DND-41 (cell line): Measurements from ENCODE around the gene VASP.

Experiments used
- ATAC-seq: fragments of 200-7000 bp; cut with Tn5 transposase; 3 replicates; pipeline ENCODE4 v1.9.1; 2021; ENCODE audit warnings: low read depth; ENCODE audit not compliant: insufficient read depth
- DNase-seq: peaks from one replicate; pipeline ENCODE4 v3.0.0-alpha.2; 2020
- H2AFZ ChIP-seq: 2 replicates; pipeline ENCODE4 v1.6.0; 2012; ENCODE audit warnings: low read depth, low read length
- H3K27ac ChIP-seq: 2 replicates; pipeline ENCODE4 v1.5.1; 2012; ENCODE audit warnings: low read length, inconsistent platforms
- H3K27me3 ChIP-seq: fragments of 200-600 bp; sonication (generic); 2 replicates; pipeline ENCODE4 v1.6.0; 2012; ENCODE audit warnings: low read length, mild to moderate bottlenecking, inconsistent platforms; ENCODE audit not compliant: insufficient read depth, poor library complexity
- H3K36me3 ChIP-seq: 2 replicates; pipeline ENCODE4 v1.5.1; 2012; ENCODE audit warnings: low read length, inconsistent platforms; ENCODE audit not compliant: insufficient read depth
- H3K4me1 ChIP-seq: 2 replicates; pipeline ENCODE4 v1.5.1; 2012; ENCODE audit warnings: mild to moderate bottlenecking, low read length; ENCODE audit not compliant: insufficient read depth
- H3K4me2 ChIP-seq: 2 replicates; pipeline ENCODE4 v1.6.0; 2012; ENCODE audit warnings: mild to moderate bottlenecking, moderate library complexity, low read length, inconsistent platforms; ENCODE audit not compliant: insufficient read depth
- H3K4me3 ChIP-seq, 2 experiments: fragments of 200-600 bp in 1 of 2; shearing (Covaris generic) in 1 of 2; 2 replicates each; pipeline ENCODE4 v1.5.1; 2012 to 2016; ENCODE audit warnings: inconsistent platforms in 2 of 2, low read length in 2 of 2, mild to moderate bottlenecking in 2 of 2, low read depth in 1 of 2, moderate library complexity in 1 of 2
- H3K79me2 ChIP-seq: 2 replicates; pipeline ENCODE4 v1.6.0; 2012; ENCODE audit warnings: low read length, inconsistent platforms; ENCODE audit not compliant: insufficient read depth
- H3K9ac ChIP-seq: 2 replicates; pipeline ENCODE4 v1.6.0; 2012; ENCODE audit warnings: low read depth, mild to moderate bottlenecking, inconsistent platforms, low read length, moderate library complexity
- H3K9me3 ChIP-seq: 2 replicates; pipeline ENCODE4 v1.5.1; 2012; ENCODE audit warnings: low read length, moderate library complexity, mild to moderate bottlenecking, inconsistent platforms; ENCODE audit not compliant: insufficient read depth, severe bottlenecking
- H4K20me1 ChIP-seq: 2 replicates; pipeline ENCODE4 v1.6.0; 2012; ENCODE audit warnings: low read length; ENCODE audit not compliant: insufficient read depth
- CTCF ChIP-seq: IDR thresholded peaks from 2 replicates; pipeline ENCODE4 v1.5.1; 2012; ENCODE audit warnings: borderline replicate concordance, low read length, moderate library complexity, mild to moderate bottlenecking; ENCODE audit not compliant: poor library complexity, severe bottlenecking; ENCODE audit errors: extremely low read depth
- EZH2 ChIP-seq: IDR thresholded peaks from 3 replicates; pipeline ENCODE4 v1.6.1; 2012; ENCODE audit warnings: borderline replicate concordance, low read depth, mild to moderate bottlenecking, moderate library complexity, low read length, inconsistent platforms; ENCODE audit not compliant: severe bottlenecking

Gene VASP

GRCh38 chr19:45575216-45575615, 67.9 kb downstream of the VASP start:
- no peaks in the 10 kb centered on the region for H3K4me1 ChIP-seq
- no peak overlapping the region for H3K27ac ChIP-seq
- no peak overlapping the region for H3K4me2 ChIP-seq
- H4K20me1 ChIP-seq = no peaks in the 10 kb centered on the region
- H3K9ac ChIP-seq = no peak overlapping the region
- no peak for TF ChIP-seq EZH2
- TF ChIP-seq CTCF = no peak
- no peak for DNase-seq
- no peaks in the 10 kb centered on the region for H3K9me3 ChIP-seq
- H3K4me3 ChIP-seq = no peak overlapping the region
- no peaks in the 10 kb centered on the region for H3K27me3 ChIP-seq
- H3K79me2 ChIP-seq = peaks cover 32% of the 10 kb centered on the region
- H2AFZ ChIP-seq = no peak overlapping the region
- no peak for ATAC-seq
- no peaks in the 10 kb centered on the region for H3K36me3 ChIP-seq
